Stimulated activated CD8-positive, alpha-beta memory T cell treated with anti-CD3 and anti-CD28 coated beads, Interleukin-4, amount 100 ng/mL, for 1 hour (primary cell): ENCODE measurements around the gene TVP23C.

Experiments
- DNase-seq, 2 donors: peaks; one replicate each; pipeline ENCODE4 v3.0.0-alpha.2; 2020; ENCODE audit warnings: low read depth in 2 of 2, low spot score in 1 of 2

TVP23C gene

GRCh38 chr17:15496735-15497670, 66.3 kb downstream of the TVP23C start:
- DNase-seq, result no peak

GRCh38 chr17:15494821-15495220, 68.5 kb downstream of the TVP23C start:
- DNase-seq, result no peak

DNA sequence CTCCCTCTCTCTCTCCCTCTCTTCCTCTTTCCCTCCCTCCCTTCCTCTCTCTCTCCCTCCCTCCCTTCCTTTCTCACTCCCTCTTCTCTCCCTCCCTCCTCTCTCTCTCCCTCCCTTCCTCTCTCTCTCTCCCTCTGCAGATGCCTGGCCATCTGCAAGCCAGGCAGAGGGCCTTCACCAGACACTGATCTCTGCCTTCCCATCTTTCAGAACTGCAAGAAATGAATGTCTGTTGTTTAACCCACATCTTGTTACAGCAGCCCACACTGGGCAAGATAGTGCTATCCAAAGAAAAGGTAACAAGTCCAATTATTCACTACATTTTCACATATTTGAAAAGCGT, 69.6 kb downstream of the TVP23C start:
- no peak for DNase-seq

DNA sequence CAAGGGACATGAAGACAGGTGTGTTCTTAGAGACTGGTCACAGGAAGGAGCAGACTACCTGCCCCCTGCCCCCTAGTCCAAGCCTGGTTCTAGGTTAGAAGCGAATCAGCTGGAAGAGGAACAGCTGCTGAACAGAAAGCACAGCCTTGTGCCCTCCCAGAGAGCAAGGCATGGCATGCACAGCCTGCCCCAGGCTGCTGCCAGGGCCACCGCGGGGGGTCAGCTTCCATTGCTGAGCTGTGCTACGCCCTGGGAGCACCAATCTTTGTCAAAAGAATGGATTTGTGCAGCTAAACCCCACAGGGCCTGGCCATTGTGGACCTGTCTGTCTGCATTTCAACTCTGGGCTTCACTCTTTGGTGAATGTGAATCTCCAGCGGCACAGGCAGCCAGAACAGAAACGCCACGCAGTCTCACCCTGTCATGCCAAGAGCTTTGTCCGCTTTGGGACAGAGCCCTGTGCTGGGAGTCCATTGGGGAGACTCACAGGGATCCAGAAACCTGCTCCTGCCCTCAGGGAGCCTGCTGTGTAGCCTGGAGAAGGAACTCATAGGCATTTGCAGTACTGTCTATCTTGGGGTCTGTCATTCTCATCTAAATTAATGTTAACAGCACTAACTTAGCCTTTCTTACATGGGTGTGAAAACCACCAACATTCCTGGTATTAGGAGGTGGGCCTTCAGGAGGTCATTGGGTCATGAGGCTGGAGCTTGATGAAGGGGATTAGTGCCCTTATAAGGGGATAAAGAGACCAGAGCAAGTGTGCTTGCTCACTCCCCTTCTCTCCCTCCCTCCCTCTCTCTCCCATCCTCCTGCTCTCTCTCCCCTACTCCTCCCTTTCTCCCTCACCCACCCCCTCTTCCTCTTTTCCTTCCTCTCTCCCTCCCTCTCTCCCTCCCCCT, 70.2 kb downstream of the TVP23C start:
- no peak for DNase-seq

DNA sequence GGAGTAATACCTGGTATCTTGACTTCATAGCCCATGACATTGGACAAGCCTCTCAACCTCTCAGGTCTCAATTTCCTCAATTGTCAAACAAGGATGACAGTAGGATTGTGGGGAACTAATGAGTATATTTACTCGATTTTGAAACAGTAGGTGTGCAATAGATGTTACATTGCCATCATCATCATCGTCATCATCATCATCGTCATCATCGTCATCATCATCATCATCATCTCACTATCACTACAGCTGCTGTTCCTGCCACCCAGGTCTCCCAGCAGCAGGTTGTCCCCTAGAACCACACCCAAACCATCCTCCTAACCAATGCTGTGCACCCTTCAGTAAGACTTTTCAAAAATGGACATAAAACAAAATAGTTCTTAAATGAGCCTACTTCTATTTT, 71.1 kb downstream of the TVP23C start:
- DNase-seq, result no peak

DNA sequence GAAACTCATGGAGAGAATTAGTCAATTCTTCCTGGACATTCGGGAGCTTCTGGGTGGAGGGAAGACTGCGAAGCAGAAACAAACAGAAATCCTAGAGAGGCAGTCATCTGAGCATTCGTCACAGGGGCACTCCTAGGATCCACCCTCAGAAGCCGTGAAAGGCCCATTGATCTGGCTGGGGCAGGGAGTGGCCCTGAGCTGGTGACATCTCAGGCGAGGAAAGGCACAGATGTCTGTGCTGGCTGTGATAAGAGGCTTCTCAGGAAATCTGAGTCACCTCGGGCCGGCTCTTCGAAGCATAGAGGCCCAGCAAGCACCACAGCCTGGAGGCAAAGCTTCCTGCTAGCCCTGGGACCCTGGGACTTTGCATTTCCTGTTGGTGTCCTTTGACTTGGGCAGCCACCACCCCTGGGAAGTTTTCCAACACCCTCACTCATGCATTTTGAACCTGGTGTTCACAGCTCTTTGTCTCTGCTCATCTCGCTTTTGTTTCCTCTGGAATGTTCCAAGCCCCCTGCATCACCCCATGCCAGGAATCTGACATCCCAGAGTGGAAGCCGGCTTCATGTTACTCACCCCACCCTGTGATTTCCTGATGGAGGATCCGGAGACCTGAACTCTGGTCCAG, 72.5 kb downstream of the TVP23C start:
- DNase-seq, result no peak

GRCh38 chr17:15488557-15488956, 74.7 kb downstream of the TVP23C start:
- no peak for DNase-seq

- DNase-seq, result no peak
Measured at GRCh38 chr17:15485045-15485444, 78.2 kb downstream of the TVP23C start.

DNA sequence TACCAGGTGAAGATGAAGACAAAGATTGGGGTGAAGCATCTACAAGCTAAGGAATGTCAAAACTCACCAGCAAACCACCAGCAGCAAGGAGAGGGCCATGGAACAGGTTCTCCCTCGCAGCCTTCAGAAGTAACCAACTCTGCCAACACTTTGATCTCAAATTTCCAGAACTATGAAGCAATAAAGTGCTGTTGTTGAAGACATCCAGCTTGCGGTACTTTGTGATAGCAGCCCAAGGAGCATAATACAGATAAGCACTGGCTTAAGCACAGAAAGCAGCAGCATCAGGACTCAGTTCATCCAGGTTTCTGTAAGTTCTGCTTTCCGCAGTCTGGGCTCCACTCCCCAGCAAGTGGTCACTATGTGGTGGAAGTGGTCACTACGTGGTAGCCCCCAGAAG, 79.9 kb downstream of the TVP23C start:
- DNase-seq, result no peak

- no peak for DNase-seq
Measured at GRCh38 chr17:15482476-15482875, 80.8 kb downstream of the TVP23C start.

- DNase-seq, result no peak
Measured at GRCh38 chr17:15481481-15481880, 81.8 kb downstream of the TVP23C start.

DNA sequence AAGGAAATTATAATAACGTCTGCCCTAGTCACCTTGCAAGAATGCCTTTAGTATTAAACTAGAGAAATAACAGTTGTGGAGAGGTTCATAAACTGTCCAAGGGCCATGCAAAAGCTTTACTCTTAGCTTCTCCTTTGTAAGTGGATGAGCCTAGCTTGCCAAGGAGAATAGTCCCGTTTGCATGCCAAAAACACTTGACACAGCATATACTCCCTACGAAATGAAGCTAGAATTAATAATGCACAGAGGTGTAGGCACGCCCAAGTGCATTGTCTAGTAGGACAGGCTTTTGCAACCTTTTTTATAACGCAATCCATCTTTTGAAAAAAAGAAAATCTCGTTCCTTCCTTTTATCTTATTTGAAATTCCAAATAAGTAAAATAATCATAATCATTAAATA, 83.1 kb downstream of the TVP23C start:
- DNase-seq, result no peak

GRCh38 chr17:15479703-15480102, 83.6 kb downstream of the TVP23C start:
- DNase-seq, result no peak

- DNase-seq, result no peak
Measured at GRCh38 chr17:15478845-15479244, 84.4 kb downstream of the TVP23C start.

DNA sequence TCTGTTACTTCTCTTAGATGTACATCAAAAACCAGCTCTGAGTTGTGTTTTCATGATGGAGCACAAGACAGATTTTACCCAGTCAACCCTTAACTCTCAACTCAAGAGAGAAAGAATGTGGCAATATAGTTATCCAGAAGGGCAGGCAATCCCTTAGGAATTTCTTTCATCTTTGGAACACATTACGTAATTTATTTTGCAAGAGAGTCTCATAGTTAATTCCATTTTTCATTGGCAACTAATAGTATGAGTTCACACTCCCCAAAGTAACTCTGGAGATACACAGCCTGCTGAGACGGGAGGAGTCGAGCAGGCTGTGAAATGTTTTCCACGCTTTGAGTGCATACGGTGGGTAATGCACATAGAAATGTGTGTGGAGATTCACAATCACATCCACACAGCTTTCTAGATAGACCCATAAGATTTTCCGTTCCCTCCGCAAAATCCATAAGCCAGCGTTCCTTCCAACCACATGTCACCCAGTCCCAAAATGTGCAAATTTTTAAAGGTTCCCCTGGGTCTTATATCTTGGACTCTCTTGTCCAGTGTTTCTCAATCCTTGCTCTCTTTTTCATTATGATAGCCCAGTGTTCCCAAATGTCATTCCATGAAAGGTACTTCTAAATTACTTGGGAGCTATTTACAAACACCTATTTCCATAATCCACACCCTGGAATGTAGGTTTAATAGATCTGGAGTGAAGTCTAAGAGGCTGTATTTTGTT, 87.5 kb downstream of the TVP23C start:
- DNase-seq, result no peak

- no peak for DNase-seq
Measured at GRCh38 chr17:15472891-15473290, 90.4 kb downstream of the TVP23C start.

DNA sequence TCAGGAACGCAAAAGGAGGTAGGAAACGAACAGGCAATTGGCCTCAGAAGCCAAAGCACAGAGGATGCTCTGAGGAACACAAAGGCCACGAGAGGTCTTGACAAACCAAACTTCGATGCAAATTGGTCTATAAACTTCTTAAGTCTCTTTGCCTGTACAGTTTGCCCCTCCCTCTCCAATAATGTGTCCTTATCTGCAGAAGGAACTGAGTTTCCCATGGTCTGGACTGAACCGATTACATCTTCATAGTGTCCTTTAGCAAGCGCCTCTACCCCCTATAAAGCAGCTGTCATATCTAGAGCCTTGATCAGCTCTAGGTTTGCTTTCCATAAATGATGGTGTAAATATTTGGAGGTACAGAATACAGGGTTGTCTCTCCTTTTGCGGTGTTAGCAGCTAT, 92.7 kb downstream of the TVP23C start:
- no peak for DNase-seq

DNA sequence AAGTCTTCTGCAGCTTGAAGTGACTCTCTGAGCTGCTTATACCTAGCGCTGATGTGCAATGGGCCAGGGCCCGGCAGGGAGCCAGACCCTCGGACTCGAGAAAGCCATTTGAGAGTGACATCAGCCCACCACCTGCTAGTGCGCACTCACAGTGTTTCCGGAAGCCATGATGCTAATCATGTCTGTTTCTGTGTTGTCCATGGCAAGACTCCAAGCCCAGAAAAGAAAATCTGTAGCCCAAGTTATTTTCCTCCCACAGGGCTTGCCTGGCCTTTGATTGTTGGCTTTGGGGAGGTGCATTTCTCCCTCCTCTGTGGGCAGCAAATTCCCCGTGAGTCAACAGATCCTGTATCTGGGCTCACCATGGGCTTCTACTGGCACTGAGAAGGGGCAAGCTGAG, 94.0 kb downstream of the TVP23C start:
- no peak for DNase-seq

GRCh38 chr17:15468126-15468525, 95.2 kb downstream of the TVP23C start:
- no peak for DNase-seq

DNA sequence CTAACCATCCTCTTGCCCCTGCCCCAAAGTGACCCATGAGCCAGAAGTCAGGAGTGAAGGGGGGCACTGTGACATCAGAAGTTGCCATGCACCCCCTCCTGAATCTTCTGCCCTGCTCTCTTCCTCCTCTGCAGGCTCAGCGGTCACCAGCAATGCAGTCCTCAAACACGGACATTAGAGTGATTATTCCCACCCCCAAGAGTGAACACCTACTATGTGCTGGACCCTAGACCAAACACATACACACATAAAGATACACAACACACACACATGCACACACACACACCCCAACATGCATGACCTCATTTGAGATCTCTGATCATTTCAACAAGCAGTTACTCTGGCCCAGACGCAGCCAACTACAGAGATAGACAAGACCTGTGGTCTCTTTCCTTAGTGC, 95.7 kb downstream of the TVP23C start, which contains the start of gene CDRT4:
CDRT4 (minus strand) TSS at position 30 of the 400 bp plus-strand sequence. CDS start 27,383 bp downstream, outside the sequence.
- DNase-seq, result no peak

GRCh38 chr17:15466131-15466530, 97.2 kb downstream of the TVP23C start:
- DNase-seq, result no peak
